ENCODE data around the gene PKP4.

- TF ChIP-seq CTCF (conservative IDR thresholded peaks at IDR 0.05; ENCODE audit: low read depth in 2 of 2), result no peak
- TF ChIP-seq EZH2phosphoT487 (IDR thresholded peaks at IDR 0.05; ENCODE audit: unreplicated experiment), result no peak
- no peak for TF ChIP-seq EZH2 (IDR thresholded peaks at IDR 0.05; ENCODE audit: low read depth, unreplicated experiment)
- no peak for TF ChIP-seq CREB1 (CRISPR knock-in tag; IDR thresholded peaks at IDR 0.05; ENCODE audit: low read depth)
- TF ChIP-seq REST (IDR thresholded peaks at IDR 0.05; ENCODE audit: unreplicated experiment), result no peak
- TF ChIP-seq JUNB (IDR thresholded peaks at IDR 0.05; ENCODE audit: unreplicated experiment), result no peak
- TF ChIP-seq POLR2AphosphoS5 (IDR thresholded peaks at IDR 0.05; ENCODE audit: low read depth), result no peak
- no peak for TF ChIP-seq NANOG (IDR thresholded peaks at IDR 0.05; ENCODE audit: borderline replicate concordance)
- TF ChIP-seq ZNF114 (CRISPR knock-in tag; IDR thresholded peaks at IDR 0.05), result no peak
- no peak for TF ChIP-seq ETS1 (IDR thresholded peaks at IDR 0.05)
- TF ChIP-seq STAT1 (IDR thresholded peaks at IDR 0.05; ENCODE audit: unreplicated experiment), result no peak
These were observed 50.9 kb downstream of the PKP4 start for GRCh38 chr2:158507679-158508078.
